Tibial nerve (tissue), 4 donors: Measurements from ENCODE around the gene SLC22A12.

ENCODE experiments used
- CTCF ChIP-seq, 5 experiments: fragments of 200-600 bp in 3 of 5; fragments of 450-650 bp in 2 of 5; sonication (generic) in 3 of 5; IDR thresholded peaks; one replicate each; pipeline ENCODE4 v1.5.1; 2016 to 2019; ENCODE audit warnings: antibody characterized with exemption in 5 of 5, mild to moderate bottlenecking in 3 of 5, moderate library complexity in 2 of 5
- EP300 ChIP-seq, 2 donors: sonication (generic); formaldehyde crosslinking; IDR thresholded peaks; one replicate each; pipeline ENCODE4 v1.6.1; 2017; ENCODE audit warnings: antibody characterized with exemption in 2 of 2, mild to moderate bottlenecking in 1 of 2
- POLR2A ChIP-seq, 2 donors: fragments of 450-650 bp; IDR thresholded peaks; one replicate each; pipeline ENCODE4 v1.6.1; 2017; ENCODE audit warnings: antibody characterized with exemption in 2 of 2, mild to moderate bottlenecking in 2 of 2, moderate library complexity in 2 of 2

- TF ChIP-seq POLR2A (IDR thresholded peaks at IDR 0.05) (no peak), CTCF (IDR thresholded peaks at IDR 0.05) (no peak), EP300 (IDR thresholded peaks at IDR 0.05) (no peak)
Measured at GRCh38 chr11:64597671-64598101, 6.7 kb downstream of the SLC22A12 start.
